Hematopoietic multipotent progenitor cell treated with erythropoietin and hydrocortisone succinate and interleukin-3 and kit ligand, for 17 days (in vitro differentiated cells): ENCODE measurements around the gene THAP9.

Source experiments
- DNase-seq: peaks from one replicate; pipeline ENCODE4 v3.0.0-alpha.2; 2015; ENCODE audit warnings: low spot score

Gene THAP9

GRCh38 chr4:82954212-82954611 is 53.7 kb downstream of the THAP9 start:
- no peak for DNase-seq

DNA sequence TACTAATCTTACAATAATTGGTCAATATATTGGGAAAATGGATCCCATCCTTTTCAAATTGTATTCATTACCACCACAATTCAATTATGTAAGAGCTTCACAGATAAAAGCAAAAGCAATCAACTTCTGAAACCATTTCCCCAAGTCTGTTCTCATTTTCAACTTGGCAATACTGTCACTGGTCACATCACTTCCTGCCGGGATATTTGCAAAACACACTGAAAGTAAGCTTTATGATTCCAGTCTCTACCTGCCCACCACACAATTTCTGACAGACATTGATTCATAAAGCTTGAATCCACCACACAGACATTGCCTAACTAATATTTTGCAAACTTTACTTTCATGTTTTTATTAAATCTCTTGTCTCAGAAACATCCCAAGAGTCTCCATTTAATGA is 56.5 kb downstream of the THAP9 start:
- no peak for DNase-seq

- DNase-seq, result no peak
Observed at GRCh38 chr4:82965763-82966162, 65.2 kb downstream of the THAP9 start.

DNA sequence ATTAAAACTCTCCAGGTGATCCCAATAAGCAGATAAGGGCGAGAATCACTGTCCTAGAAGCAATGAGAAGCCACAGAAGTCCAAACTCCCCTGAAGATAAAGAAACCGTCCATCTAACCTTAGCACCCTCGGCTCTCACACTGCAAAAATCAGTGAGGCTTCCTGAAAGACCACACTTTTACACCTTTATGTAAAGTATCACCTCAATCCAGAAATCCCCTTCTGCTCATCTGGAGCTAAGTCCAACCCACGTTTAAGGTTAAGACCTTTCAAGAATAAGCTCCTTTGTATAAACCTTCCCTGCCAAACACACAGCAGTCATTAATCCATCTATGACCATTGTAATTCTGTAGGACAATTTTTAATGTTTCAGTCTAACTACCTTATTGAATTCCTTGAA is 68.4 kb downstream of the THAP9 start:
- no peak for DNase-seq

DNA sequence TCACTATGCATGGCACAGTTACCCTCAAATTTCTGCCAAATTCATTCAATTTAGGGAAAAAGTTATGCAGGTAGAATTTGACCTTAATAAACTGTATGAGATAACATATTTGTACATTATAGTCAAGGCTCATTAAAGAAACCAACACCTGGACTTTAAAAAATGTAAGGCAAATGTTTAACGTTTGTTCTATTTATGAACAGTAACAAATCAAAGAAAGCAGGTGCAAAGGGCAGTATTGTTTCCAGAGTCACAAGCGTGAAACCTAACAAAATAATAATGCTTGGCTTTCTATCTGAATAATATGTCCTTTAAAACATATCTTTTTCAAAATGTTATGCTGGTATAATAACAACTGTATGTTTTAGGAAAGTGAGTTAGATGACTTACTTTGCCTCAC is 68.9 kb downstream of the THAP9 start:
- no peak for DNase-seq
